Activated CD4-positive, alpha-beta memory T cell treated with anti-CD3 and anti-CD28 coated beads for 36 hours (primary cell): ENCODE measurements around the gene ILDR1. TPM values are rescaled to one million over a fixed set of nuclear protein-coding genes. Genes with fewer than 3 reads are reported as not detected.
A peak's percentile ranks its signal among the peaks of the same experiment; 100 is the strongest.
"Not testable (repeated sequence)": the region's sequence is repeated elsewhere in the genome, so short reads cannot be mapped to it uniquely, and the experiment has no call there.

Experiments
- CTCF ChIA-PET: fragments of 350-600 bp; sonication (Branson Sonifier 250); formaldehyde crosslinking; loops from one replicate; lab custom pipeline; 2021; ENCODE audit warnings: antibody characterized with exemption, inconsistent platforms; lab: Charles Lee
- POLR2A ChIA-PET: fragments of 350-600 bp; sonication (Branson Sonifier 250); formaldehyde crosslinking; loops from one replicate; lab custom pipeline; 2021; ENCODE audit warnings: antibody characterized with exemption; lab: Charles Lee
- DNase-seq: peaks from one replicate; pipeline ENCODE4 v3.0.0-alpha.2; 2020
- H3K27ac Mint-ChIP-seq: one replicate; pipeline ENCODE4 v1.8.0; 2021; ENCODE audit warnings: mixed read lengths
- H3K27me3 Mint-ChIP-seq: one replicate; pipeline ENCODE4 v1.8.0; 2021; ENCODE audit warnings: mixed read lengths
- H3K36me3 Mint-ChIP-seq: one replicate; pipeline ENCODE4 v1.8.0; 2021; ENCODE audit warnings: mixed read lengths
- H3K4me1 Mint-ChIP-seq: one replicate; pipeline ENCODE4 v1.8.0; 2021; ENCODE audit warnings: low read depth, mixed read lengths
- H3K4me3 Mint-ChIP-seq: one replicate; pipeline ENCODE4 v1.8.0; 2021; ENCODE audit warnings: mild to moderate bottlenecking, mixed read lengths
- H3K9me3 Mint-ChIP-seq: one replicate; pipeline ENCODE4 v1.8.0; 2021; ENCODE audit warnings: mixed read lengths
- intact Hi-C: fragments of 100-400 bp; cut with micrococcal nuclease; formaldehyde crosslinking; loops from one replicate; pipeline ENCODE4 v1.15.1; 2023
- total RNA-seq, 2 experiments: library from RNA; stranded (reverse); gene quantifications; one replicate each; pipeline ENCODE4 v1.2.3, GENCODE V29; 2021

ILDR1 gene
- total RNA-seq, 2 experiments from 2014 or later = 0.26 to 0.41 TPM

DNA sequence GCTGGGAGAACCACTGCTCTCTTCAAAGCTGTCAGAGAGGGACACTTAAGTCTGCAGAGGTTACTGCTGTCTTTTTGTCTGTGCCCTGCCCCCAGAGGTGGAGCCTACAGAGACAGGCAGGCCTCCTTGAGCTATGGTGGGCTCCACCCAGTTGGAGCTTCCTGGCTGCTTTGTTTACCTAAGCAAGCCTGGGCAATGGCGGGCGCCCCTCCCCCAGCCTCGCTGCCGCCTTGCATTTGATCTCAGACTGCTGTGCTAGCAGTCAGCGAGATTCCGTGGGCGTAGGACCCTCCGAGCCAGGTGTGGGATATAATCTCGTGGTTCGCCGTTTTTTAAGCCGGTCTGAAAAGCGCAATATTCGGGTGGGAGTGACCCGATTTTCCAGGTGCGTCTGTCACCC, 25.2 kb upstream of the ILDR1 start:
- H3K27ac Mint-ChIP-seq, H3K4me1 Mint-ChIP-seq, H3K9me3 Mint-ChIP-seq, DNase-seq, H3K27me3 Mint-ChIP-seq, CTCF ChIA-PET, POLR2A ChIA-PET, H3K4me3 Mint-ChIP-seq, H3K36me3 Mint-ChIP-seq, intact Hi-C loops: not testable (repeated sequence)

DNA sequence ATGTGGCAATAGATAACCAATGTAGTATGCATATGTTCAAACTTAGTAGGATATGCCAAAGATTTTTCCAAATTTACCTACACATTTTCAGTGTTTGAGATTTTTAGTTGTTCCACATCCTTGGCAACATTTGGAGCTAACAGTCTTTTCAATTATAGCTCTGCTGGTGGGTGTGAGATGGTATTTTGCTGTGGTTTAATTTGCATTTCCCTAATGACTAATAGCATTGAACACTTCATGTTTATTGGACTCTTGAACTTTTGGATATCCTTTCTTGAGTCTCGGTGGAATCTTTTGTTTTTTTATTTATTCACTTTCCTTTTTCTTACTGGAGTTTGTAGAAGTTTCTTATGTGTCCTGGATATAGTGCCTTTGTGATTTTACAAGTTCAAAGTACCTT, 11.0 kb upstream of the ILDR1 start:
- no peak for DNase-seq
- Mint-ChIP-seq H3K4me1 (peaks cover 13% of the 10 kb centered on the region), H3K27ac (no peak overlapping the region), H3K9me3 (peaks cover 28% of the 10 kb centered on the region), H3K4me3 (no peak overlapping the region), H3K27me3 (peaks cover 2% of the 10 kb centered on the region), H3K36me3 (peaks cover 9% of the 10 kb centered on the region)
- intact Hi-C loops = no loop called here
- ChIA-PET CTCF (no interaction called here), POLR2A (no interaction called here)

DNA sequence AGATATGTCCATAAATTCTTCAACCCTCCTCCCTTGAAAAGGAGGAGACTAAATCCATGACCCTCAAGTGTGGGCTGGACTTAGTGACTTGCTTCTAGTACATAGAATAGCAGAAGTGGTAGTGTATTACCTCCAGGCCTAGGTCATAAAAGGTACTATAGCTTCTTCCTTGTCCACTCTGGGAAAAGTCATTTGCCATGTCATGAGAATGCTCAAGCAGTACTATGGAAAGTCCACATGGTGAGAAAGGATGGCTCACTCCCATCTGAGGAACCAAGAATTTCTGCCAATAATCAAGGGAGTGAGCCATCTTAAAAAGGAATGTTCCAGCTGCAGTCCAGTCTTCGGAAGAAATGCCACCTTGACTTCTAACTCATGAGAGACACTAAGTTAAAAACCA, 10.5 kb upstream of the ILDR1 start:
- Mint-ChIP-seq H3K27ac (no peak overlapping the region), H3K4me1 (peaks cover 13% of the 10 kb centered on the region), H3K36me3 (peaks cover 4% of the 10 kb centered on the region), H3K4me3 (no peak overlapping the region), H3K9me3 (peaks cover 24% of the 10 kb centered on the region), H3K27me3 (peaks cover 2% of the 10 kb centered on the region)
- intact Hi-C loops = no loop called here
- CTCF ChIA-PET = no interaction called here
- POLR2A ChIA-PET = no interaction called here
- DNase-seq = no peak

DNA sequence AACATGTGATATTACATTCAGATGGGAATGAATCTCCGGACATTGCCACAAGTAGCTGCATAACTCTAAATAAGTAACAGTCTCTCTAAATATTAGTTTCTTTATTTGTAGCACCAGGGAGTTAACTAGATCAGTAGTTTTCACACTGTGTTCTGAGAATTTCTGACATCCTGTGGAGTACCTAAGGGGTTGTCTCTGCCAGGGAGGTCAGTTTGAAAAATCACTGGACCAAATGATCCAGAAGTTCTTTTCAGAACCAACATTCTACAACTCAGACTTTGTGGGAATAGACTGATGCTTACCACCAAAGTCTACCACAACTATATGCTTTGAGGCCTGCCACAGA, 9.0 kb upstream of the ILDR1 start:
- CTCF ChIA-PET = interaction anchor here (1.2 kb wide), 1 partner anchor 70 kb away, joined by 3 read pairs; no protein-coding TSS in a partner anchor
- peaks cover 2% of the 10 kb centered on the region for H3K27me3 Mint-ChIP-seq
- no peak for DNase-seq
- peaks cover 9% of the 10 kb centered on the region for H3K9me3 Mint-ChIP-seq
- intact Hi-C loops = no loop called here
- H3K4me1 Mint-ChIP-seq = peaks cover 13% of the 10 kb centered on the region
- peak overlapping the region; percentile 46 for H3K27ac Mint-ChIP-seq
- POLR2A ChIA-PET = interaction anchor here (1.0 kb wide), 1 partner anchor 74 kb away, joined by 3 read pairs; no protein-coding TSS in a partner anchor
- H3K4me3 Mint-ChIP-seq = no peak overlapping the region
- H3K36me3 Mint-ChIP-seq = no peaks in the 10 kb centered on the region

DNA sequence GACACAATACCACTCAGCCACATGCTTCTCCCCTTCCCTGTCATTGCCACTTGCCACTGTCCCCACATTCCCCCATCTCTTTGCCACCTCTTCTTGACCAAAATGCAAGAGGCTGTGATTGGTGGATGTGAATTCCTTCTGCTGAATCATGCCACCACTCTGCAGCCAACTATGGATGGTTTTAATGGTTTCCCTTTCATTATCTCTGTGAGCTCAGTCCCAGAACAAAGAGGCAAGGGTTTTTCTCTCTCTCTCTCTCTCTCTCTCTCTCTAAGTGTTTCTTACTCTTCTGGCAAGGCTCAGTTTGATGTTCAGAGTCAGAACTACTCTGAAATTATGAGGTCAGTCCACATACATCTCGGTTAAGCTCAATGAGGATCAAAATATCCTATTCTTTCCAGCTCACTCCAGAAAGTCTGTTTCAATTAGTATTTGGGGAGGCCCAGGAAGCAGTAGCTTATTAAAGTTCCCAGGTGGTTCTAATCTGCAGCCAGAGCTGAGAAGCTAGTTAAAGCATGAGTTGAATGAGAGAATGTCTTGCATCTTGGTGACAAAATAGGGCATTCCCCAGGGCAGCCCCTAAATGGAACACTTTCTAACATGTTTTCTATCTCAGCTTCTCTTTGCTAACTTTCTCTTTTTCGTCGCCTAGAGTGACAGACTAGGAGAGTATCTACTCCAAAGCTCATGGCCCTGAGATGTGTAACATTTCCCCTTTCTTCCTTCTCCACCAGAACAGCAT, 8.5 kb upstream of the ILDR1 start:
- intact Hi-C loops = loop anchor here (1.0 kb wide), 1 partner anchor 62 kb away; no protein-coding TSS in a partner anchor
- peaks cover 13% of the 10 kb centered on the region for H3K4me1 Mint-ChIP-seq
- H3K9me3 Mint-ChIP-seq = peaks cover 4% of the 10 kb centered on the region
- ChIA-PET CTCF (interaction anchor here (0.6 to 1.2 kb wide), 2 partner anchors 24 to 70 kb away, joined by 3 read pairs; no protein-coding TSS in a partner anchor), POLR2A (interaction anchor here (0.6 to 1.0 kb wide), 2 partner anchors 74 to 80 kb away, joined by 3 read pairs; no protein-coding TSS in a partner anchor)
- no peak overlapping the region for H3K4me3 Mint-ChIP-seq
- peak overlapping the region; percentile 46 for H3K27ac Mint-ChIP-seq
- peaks cover 2% of the 10 kb centered on the region for H3K27me3 Mint-ChIP-seq
- no peaks in the 10 kb centered on the region for H3K36me3 Mint-ChIP-seq
- peak; percentile 40 for DNase-seq

DNA sequence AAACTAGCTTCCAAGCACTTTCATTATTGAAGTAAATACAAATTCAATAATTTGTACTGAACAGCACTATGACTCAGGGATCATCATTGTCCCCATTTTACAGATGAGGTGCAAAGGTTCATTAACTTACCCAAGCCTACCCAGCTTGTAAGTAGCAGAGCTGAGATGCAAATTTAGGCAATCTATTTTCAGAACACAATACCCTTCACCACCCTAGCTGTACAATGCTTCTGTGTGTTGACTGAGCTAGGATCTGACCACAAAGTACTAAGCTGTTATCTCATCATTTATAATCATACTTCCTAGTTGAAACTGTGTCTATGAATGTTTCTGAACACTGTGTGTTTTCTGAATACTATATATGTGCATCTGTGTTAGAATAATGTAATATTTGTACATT, 3.2 kb upstream of the ILDR1 start:
- intact Hi-C loops = no loop called here
- DNase-seq = no peak
- H3K27ac Mint-ChIP-seq = no peak overlapping the region
- H3K4me3 Mint-ChIP-seq = no peak overlapping the region
- H3K27me3 Mint-ChIP-seq = peaks cover 17% of the 10 kb centered on the region
- no peaks in the 10 kb centered on the region for H3K36me3 Mint-ChIP-seq
- ChIA-PET CTCF (no interaction called here), POLR2A (interaction anchor here (0.7 kb wide), 1 partner anchor 248 kb away, joined by 3 read pairs; no protein-coding TSS in a partner anchor)
- H3K4me1 Mint-ChIP-seq = peaks cover 7% of the 10 kb centered on the region
- no peaks in the 10 kb centered on the region for H3K9me3 Mint-ChIP-seq

DNA sequence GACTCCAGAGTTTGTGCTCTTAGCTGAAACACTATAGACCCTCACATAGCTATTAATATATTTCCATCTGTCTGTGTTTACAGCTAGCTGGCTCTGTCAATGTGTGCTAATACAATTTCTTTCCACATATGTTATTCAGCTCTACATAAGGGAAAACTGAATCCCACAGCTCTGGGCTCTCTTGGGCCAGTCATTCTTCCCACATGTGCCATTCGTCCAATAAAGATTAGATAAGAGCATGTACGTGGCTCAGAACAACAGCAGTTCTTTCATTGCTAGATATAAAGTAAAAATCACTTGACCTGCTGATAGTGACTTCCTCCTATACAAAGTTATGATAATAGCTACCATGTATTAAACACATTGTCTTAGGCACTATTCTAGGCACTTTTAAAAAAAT, 2.8 kb upstream of the ILDR1 start:
- Mint-ChIP-seq H3K27me3 (peaks cover 18% of the 10 kb centered on the region), H3K4me3 (no peak overlapping the region), H3K27ac (no peak overlapping the region), H3K36me3 (no peaks in the 10 kb centered on the region), H3K4me1 (peaks cover 2% of the 10 kb centered on the region), H3K9me3 (no peaks in the 10 kb centered on the region)
- intact Hi-C loops = no loop called here
- CTCF ChIA-PET = interaction anchor here (2.3 kb wide), 1 partner anchor 29 kb away, joined by 6 read pairs; no protein-coding TSS in a partner anchor
- no peak for DNase-seq
- POLR2A ChIA-PET = interaction anchor here (0.7 kb wide), 1 partner anchor 248 kb away, joined by 3 read pairs; no protein-coding TSS in a partner anchor

DNA sequence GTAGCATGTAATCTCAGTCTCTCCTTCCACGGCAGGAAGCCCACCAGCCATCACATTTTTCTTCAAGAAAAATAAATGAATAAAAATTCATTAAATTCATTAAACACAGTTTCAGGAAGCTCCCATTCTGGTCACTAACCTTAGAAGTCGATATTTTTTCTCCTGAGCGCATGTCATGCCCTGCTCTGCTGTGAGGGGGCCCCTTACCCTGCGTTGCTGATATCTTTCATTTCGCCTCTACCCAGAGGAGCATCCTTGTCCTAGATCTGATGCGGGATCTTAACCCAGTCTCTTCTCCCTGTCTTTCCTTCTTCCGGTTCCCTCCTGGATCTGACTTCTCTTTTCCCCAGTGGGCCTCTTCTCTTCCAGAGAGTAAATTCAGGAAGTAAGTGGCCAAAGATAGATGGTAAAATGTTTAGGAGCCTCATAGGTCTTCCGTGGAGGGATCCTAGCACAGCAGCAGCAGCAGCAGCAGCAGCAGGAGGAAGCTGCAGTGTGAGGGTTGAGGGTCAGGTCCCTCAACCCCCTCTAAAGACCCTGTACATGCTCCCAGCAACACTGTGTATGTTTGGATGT, 1.4 kb upstream of the ILDR1 start:
- Mint-ChIP-seq H3K27me3 (peaks cover 23% of the 10 kb centered on the region), H3K9me3 (no peaks in the 10 kb centered on the region), H3K27ac (no peak overlapping the region), H3K36me3 (no peaks in the 10 kb centered on the region), H3K4me1 (peaks cover 2% of the 10 kb centered on the region), H3K4me3 (no peak overlapping the region)
- POLR2A ChIA-PET = no interaction called here
- no peak for DNase-seq
- CTCF ChIA-PET = interaction anchor here (2.3 kb wide), 1 partner anchor 28 kb away, joined by 6 read pairs; no protein-coding TSS in a partner anchor
- intact Hi-C loops = no loop called here

DNA sequence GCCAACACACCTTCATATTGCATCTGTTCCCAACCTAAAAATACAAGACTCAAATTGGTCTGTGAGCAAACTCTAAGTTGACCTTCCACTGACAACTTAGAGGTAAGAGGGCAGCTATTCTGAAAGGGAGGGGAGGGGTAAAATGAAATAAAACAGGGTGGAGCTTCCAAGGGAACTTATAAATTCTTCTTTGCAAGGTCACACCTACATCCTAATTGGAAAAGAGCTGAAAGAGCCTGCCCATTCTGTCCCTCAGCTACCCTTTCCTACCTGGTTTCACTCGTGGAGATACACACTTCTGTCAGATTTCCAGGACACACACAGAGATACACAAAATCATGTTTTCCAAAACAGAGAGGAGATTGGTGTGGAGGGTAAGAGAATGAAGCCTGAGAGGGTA, 1.0 kb downstream of the ILDR1 start:
- no peak for DNase-seq
- intact Hi-C loops = no loop called here
- Mint-ChIP-seq H3K36me3 (no peaks in the 10 kb centered on the region), H3K4me3 (no peak overlapping the region), H3K4me1 (peaks cover 2% of the 10 kb centered on the region), H3K27ac (no peak overlapping the region), H3K27me3 (peaks cover 30% of the 10 kb centered on the region), H3K9me3 (no peaks in the 10 kb centered on the region)
- CTCF ChIA-PET = interaction anchor here (1.3 kb wide), 1 partner anchor 80 kb away, joined by 4 read pairs; no protein-coding TSS in a partner anchor
- POLR2A ChIA-PET = no interaction called here

DNA sequence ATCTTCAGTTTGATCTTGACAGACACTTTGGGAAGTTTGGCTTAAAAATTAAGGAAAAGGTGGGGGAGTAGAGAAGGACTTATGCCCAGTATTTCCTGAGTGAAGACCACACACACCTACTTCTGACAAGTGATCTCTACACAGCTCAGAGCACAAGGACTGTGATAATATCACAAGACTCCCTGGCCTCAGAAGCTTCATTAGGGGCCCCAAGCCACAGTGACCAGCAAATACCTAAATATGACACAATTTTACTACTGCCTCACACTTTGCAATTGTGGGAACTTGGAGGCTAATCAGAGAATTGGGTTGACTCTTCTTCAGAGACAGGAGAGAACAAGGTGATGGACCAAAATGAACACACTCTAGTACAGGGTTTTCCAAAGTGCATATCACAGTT, 2.6 kb downstream of the ILDR1 start:
- Mint-ChIP-seq H3K4me3 (no peak overlapping the region), H3K27me3 (peaks cover 34% of the 10 kb centered on the region), H3K36me3 (no peaks in the 10 kb centered on the region), H3K9me3 (no peaks in the 10 kb centered on the region), H3K27ac (no peak overlapping the region), H3K4me1 (peaks cover 9% of the 10 kb centered on the region)
- intact Hi-C loops = no loop called here
- POLR2A ChIA-PET = interaction anchor here (0.6 kb wide), 1 partner anchor 836 kb away, joined by 4 read pairs; no protein-coding TSS in a partner anchor
- no peak for DNase-seq
- CTCF ChIA-PET = interaction anchor here (1.3 kb wide), 1 partner anchor 82 kb away, joined by 4 read pairs; no protein-coding TSS in a partner anchor

DNA sequence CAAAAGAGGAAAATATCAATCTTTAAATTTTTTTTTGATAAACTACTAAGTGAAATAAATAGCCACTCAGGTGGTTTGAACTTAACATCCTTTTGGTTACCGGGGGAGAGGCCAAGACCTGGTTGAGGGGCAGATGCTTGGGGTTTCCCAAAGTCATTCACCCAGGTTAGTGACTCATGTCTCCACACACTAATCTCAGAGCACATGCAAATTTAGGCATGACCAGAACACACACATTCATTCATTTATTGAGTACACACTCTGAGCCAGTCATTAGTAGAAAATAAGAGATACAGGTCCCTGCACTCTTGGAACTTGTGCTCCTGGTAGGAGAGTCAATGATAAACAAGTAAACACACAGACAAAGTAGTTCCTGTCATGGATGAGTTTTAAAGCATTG, 7.3 kb downstream of the ILDR1 start:
- Mint-ChIP-seq H3K36me3 (no peaks in the 10 kb centered on the region), H3K4me1 (peaks cover 25% of the 10 kb centered on the region), H3K9me3 (no peaks in the 10 kb centered on the region), H3K27ac (no peak overlapping the region), H3K4me3 (no peak overlapping the region), H3K27me3 (peaks cover 27% of the 10 kb centered on the region)
- POLR2A ChIA-PET = no interaction called here
- CTCF ChIA-PET = no interaction called here
- intact Hi-C loops = loop anchor here (1.0 to 5.0 kb wide), 3 partner anchors 9 to 78 kb away; no protein-coding TSS in a partner anchor
- DNase-seq = peak; percentile 58

DNA sequence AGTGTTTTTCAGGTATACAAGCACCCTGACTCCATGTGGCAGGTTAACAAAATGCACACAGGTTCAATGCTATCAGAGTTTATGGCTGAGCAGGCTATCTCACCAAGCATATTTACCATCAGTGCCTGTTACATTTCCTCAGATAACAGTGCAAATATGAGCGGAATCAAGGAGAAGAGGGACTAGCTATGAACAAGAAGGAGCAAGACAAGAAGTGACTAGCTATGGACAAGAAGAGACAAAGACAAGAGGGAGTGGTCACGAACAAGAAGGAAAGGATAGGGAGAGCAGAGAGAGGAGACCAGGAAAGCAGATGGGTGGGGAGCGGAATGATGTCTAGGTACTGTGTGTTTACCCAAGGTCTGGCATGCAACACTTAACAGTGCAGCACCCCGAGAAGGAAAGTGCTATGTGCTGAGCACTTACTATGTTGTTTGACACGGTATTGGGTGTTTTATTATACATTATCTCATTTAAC, 8.6 kb downstream of the ILDR1 start:
- CTCF ChIA-PET = interaction anchor here (1.2 kb wide), 1 partner anchor 9 kb away, joined by 3 read pairs; no protein-coding TSS in a partner anchor
- H3K4me3 Mint-ChIP-seq = no peak overlapping the region
- POLR2A ChIA-PET = no interaction called here
- no peak overlapping the region for H3K27ac Mint-ChIP-seq
- no peaks in the 10 kb centered on the region for H3K9me3 Mint-ChIP-seq
- H3K4me1 Mint-ChIP-seq = peaks cover 26% of the 10 kb centered on the region
- intact Hi-C loops = loop anchor here (5.0 kb wide), 1 partner anchor 64 kb away; no protein-coding TSS in a partner anchor
- peaks cover 23% of the 10 kb centered on the region for H3K27me3 Mint-ChIP-seq
- no peaks in the 10 kb centered on the region for H3K36me3 Mint-ChIP-seq
- DNase-seq = no peak
